Calu3 (cell line): ENCODE results near the gene SLC16A10. TPM values are rescaled to one million over a fixed set of nuclear protein-coding genes. Genes with fewer than 3 reads are reported as not detected.

Experiments
- BruUV-seq: library from RNA; stranded (reverse); fragments of 400-500 nt; replicated peaks from 2 replicates; lab custom pipeline; 2021; lab: Mats Ljungman, UMichigan
- CTCF ChIA-PET: fragments of 300-600 bp; sonication (Branson Sonifier 250); formaldehyde crosslinking; loops from one replicate; lab custom pipeline; 2022; ENCODE audit warnings: antibody characterized with exemption; lab: Charles Lee
- DNase-seq: peaks from one replicate; pipeline ENCODE4 v3.0.0; 2022
- H3K27ac Mint-ChIP-seq: one replicate; pipeline ENCODE4 v1.8.0; 2022; ENCODE audit warnings: mixed read lengths; ENCODE audit not compliant: unreplicated experiment
- H3K27me3 Mint-ChIP-seq: one replicate; pipeline ENCODE4 v1.8.0; 2022; ENCODE audit warnings: mixed read lengths; ENCODE audit not compliant: unreplicated experiment
- H3K36me3 Mint-ChIP-seq: one replicate; pipeline ENCODE4 v1.8.0; 2022; ENCODE audit warnings: mild to moderate bottlenecking, moderate library complexity, mixed read lengths; ENCODE audit not compliant: insufficient read depth, unreplicated experiment
- H3K4me1 Mint-ChIP-seq: one replicate; pipeline ENCODE4 v1.8.0; 2022; ENCODE audit warnings: mild to moderate bottlenecking, low read depth, mixed read lengths; ENCODE audit not compliant: unreplicated experiment
- H3K4me3 Mint-ChIP-seq: one replicate; pipeline ENCODE4 v1.8.0; 2022; ENCODE audit warnings: mild to moderate bottlenecking, low read depth, moderate library complexity, mixed read lengths; ENCODE audit not compliant: unreplicated experiment
- H3K9me3 Mint-ChIP-seq: one replicate; pipeline ENCODE4 v1.8.0; 2022; ENCODE audit warnings: low read depth, mixed read lengths; ENCODE audit not compliant: unreplicated experiment
- CTCF ChIP-seq: fragments of 200-600 bp; IDR thresholded peaks from one replicate; pipeline ENCODE4 v1.8.0; 2022; ENCODE audit warnings: antibody characterized with exemption; ENCODE audit not compliant: unreplicated experiment
- intact Hi-C: fragments of 100-400 bp; cut with micrococcal nuclease; formaldehyde crosslinking; loops from one replicate; pipeline ENCODE4 v1.10.0; 2022; ENCODE audit not compliant: unreplicated experiment
- total RNA-seq: library from RNA; stranded (reverse); gene quantifications from 2 replicates; pipeline ENCODE4 v1.2.3, GENCODE V29; 2022

The SLC16A10 gene
- total RNA-seq, 1 experiment from 2014 or later: 2.6 TPM

GRCh38 chr6:111276335-111276734 is 189.0 kb downstream of the SLC16A10 start:
- Mint-ChIP-seq H3K27me3 (no peaks in the 10 kb centered on the region), H3K36me3 (peaks cover 28% of the 10 kb centered on the region), H3K4me1 (no peaks in the 10 kb centered on the region), H3K27ac (no peak overlapping the region), H3K9me3 (no peaks in the 10 kb centered on the region), H3K4me3 (no peak overlapping the region)
- TF ChIP-seq CTCF: no peak
- intact Hi-C loops: no loop called here
- no peak for DNase-seq
- CTCF ChIA-PET: no interaction called here
- no TSS peak for BruUV-seq

- no peak for DNase-seq
- Mint-ChIP-seq H3K36me3 (peaks cover 32% of the 10 kb centered on the region), H3K9me3 (no peaks in the 10 kb centered on the region), H3K4me1 (no peaks in the 10 kb centered on the region), H3K27ac (no peak overlapping the region), H3K4me3 (no peak overlapping the region), H3K27me3 (no peaks in the 10 kb centered on the region)
- CTCF ChIA-PET: no interaction called here
- no TSS peak for BruUV-seq
- TF ChIP-seq CTCF: no peak
- intact Hi-C loops: no loop called here
Observed at GRCh38 chr6:111276736-111277135, 189.4 kb downstream of the SLC16A10 start.

- intact Hi-C loops: no loop called here
- Mint-ChIP-seq H3K36me3 (peaks cover 34% of the 10 kb centered on the region), H3K9me3 (no peaks in the 10 kb centered on the region), H3K4me3 (no peak overlapping the region), H3K27ac (no peak overlapping the region), H3K27me3 (no peaks in the 10 kb centered on the region), H3K4me1 (no peaks in the 10 kb centered on the region)
- no TSS peak for BruUV-seq
- CTCF ChIA-PET: no interaction called here
- DNase-seq: no peak
- TF ChIP-seq CTCF: no peak
Observed at GRCh38 chr6:111277819-111278218, 190.5 kb downstream of the SLC16A10 start.

- H3K27me3 Mint-ChIP-seq: no peaks in the 10 kb centered on the region
- no TSS peak for BruUV-seq
- TF ChIP-seq CTCF: no peak
- CTCF ChIA-PET: no interaction called here
- peaks cover 35% of the 10 kb centered on the region for H3K36me3 Mint-ChIP-seq
- H3K4me1 Mint-ChIP-seq: no peaks in the 10 kb centered on the region
- H3K4me3 Mint-ChIP-seq: no peak overlapping the region
- H3K9me3 Mint-ChIP-seq: no peaks in the 10 kb centered on the region
- no peak for DNase-seq
- no peak overlapping the region for H3K27ac Mint-ChIP-seq
- intact Hi-C loops: no loop called here
Observed at GRCh38 chr6:111278731-111279130, 191.4 kb downstream of the SLC16A10 start.
